Heart left ventricle (tissue), 16 donors: ENCODE results near the gene STARD13. TPM values are rescaled to one million over a fixed set of nuclear protein-coding genes. Genes with fewer than 3 reads are reported as not detected.

Source experiments
- ATAC-seq, 4 donors: fragments of 200-7000 bp; cut with Tn5 transposase; one replicate each; pipeline ENCODE4 v1.9.1; 2020 to 2022; ENCODE audit warnings: moderate library complexity in 4 of 4, mild to moderate bottlenecking in 3 of 4, moderate number of reproducible peaks in 1 of 4
- DNase-seq, 5 donors: peaks; one replicate each; pipeline ENCODE4 v3.0.0-alpha.2; 2020
- H3K27ac ChIP-seq, 12 donors: fragments of 200-600 bp; sonication (generic) in 4 of 12; one replicate each; pipeline versions ENCODE4 v1.5.0 to v1.8.0; 2016 to 2022; ENCODE audit warnings: mild to moderate bottlenecking in 2 of 12
- H3K27me3 ChIP-seq, 9 donors: fragments of 200-600 bp; sonication (generic) in 2 of 9; one replicate each; pipeline versions ENCODE4 v1.5.1 to v1.8.0; 2016 to 2022; ENCODE audit warnings: mild to moderate bottlenecking in 3 of 9
- H3K36me3 ChIP-seq, 9 donors: fragments of 200-600 bp; sonication (generic) in 2 of 9; one replicate each; pipeline versions ENCODE4 v1.5.0 to v1.8.0; 2018 to 2022; ENCODE audit warnings: mild to moderate bottlenecking in 2 of 9
- H3K4me1 ChIP-seq, 12 donors: fragments of 200-600 bp; sonication (generic) in 4 of 12; one replicate each; pipeline versions ENCODE4 v1.5.0 to v1.8.0; 2016 to 2022; ENCODE audit warnings: mild to moderate bottlenecking in 3 of 12
- H3K4me3 ChIP-seq, 12 donors: fragments of 200-600 bp; sonication (generic) in 4 of 12; one replicate each; pipeline versions ENCODE4 v1.5.0 to v1.8.0; 2017 to 2022; ENCODE audit warnings: mild to moderate bottlenecking in 9 of 12, moderate library complexity in 4 of 12
- H3K9me3 ChIP-seq, 12 donors: fragments of 200-600 bp; sonication (generic) in 4 of 12; one replicate each; pipeline versions ENCODE4 v1.5.0 to v1.8.0; 2016 to 2022; ENCODE audit warnings: mild to moderate bottlenecking in 1 of 12
- CTCF ChIP-seq, 12 donors: fragments of 200-600 bp; sonication (generic) in 4 of 12; IDR thresholded peaks; one replicate each; pipeline versions ENCODE4 v1.5.0 to v1.8.0; 2018 to 2022; ENCODE audit warnings: antibody characterized with exemption in 12 of 12, mild to moderate bottlenecking in 5 of 12
- POLR2A ChIP-seq, 2 donors: fragments of 450-650 bp; IDR thresholded peaks; one replicate each; pipeline ENCODE4 v1.6.1; 2017; ENCODE audit warnings: antibody characterized with exemption in 2 of 2, mild to moderate bottlenecking in 2 of 2, moderate library complexity in 2 of 2
- WGBS, 4 donors: extraction: QIAGEN DNeasy Blood & Tissue Kit in 2 of 4; methylation state at CpG; one replicate each; pipeline versions ENCODE4 v1.1.5 to v1.1.7; 2013 to 2018; 5-methylcytosine and 5-hydroxymethylcytosine counted together
- intact Hi-C, 10 donors: fragments of 100-400 bp; cut with DNase I; formaldehyde crosslinking; loops; one replicate each; pipeline versions ENCODE4 v1.11.1 to v1.14.2; 2022
- polyA plus RNA-seq, 2 donors: library from polyadenylated mRNA; stranded (reverse); fragments of 200-250 nt; gene quantifications; one replicate each; pipeline ENCODE4 v1.2.3, GENCODE V29; 2013
- total RNA-seq, 9 donors: library from RNA; depleted of rRNA in 2 of 9; stranded (reverse); fragments of >200 nt in 2 of 9; fragmentation: NEBNext Ultra II Directional in 3 of 9; extraction: Animal tissue kit (Norgen Biotek cat#: 25700) in 3 of 9; gene quantifications; one replicate each; pipeline versions ENCODE4 v1.1.0 to v1.2.4, GENCODE V29; 2016 to 2023
- donor health status: ischemic (EF 13 %, LVEDD 7.1; RV severe dilation, severe dysfunction).
- donor health status: healthy with polysubstance abuse.
- donor health status: DM: no; HTN: yes; CAD: no.
- donor health status: DM: no; HTN: no; CAD: no.
- donor health status: ischemic (EF 25% LVEDD 6.9; RV normal size, moderate dysfunction).
- donor health status: ischemic (EF 25% LVEDD 5.7; RV mildly dilated, moderate dysfunction).
- donor health status: healthy.
- donor health status: DM: yes; HTN: yes; CAD: no.
- donor health status: ischemic (EF 35%, LVEDD 5.7; RV mildly dilated, moderate dysfunction).
- donor health status: nonischemic (EF 11% LVEDD 7.7; RV severe dilation, severe dysfunction).
- donor health status: DM: yes; HTN: yes; CAD: no.
- donor health status: PGD.
- donor health status: ischemic (EF 29% LVEDD 5.4; RV normal size, mild dysfunction).
- donor health status: nonischemic (EF 23%, LVEDD 6.1; RV moderate dilation, normal function).

The STARD13 gene
- total and polyA plus RNA-seq, 11 donors, result 9.3 to 39.2 (median 28.3) TPM

GRCh38 chr13:33128134-33128533 is 157.4 kb downstream of the STARD13 start:
- peaks cover 0 to 65% (median 39%) of the 10 kb centered on the region in 9 donors for H3K36me3 ChIP-seq
- H3K4me3 ChIP-seq, result no peak overlapping the region
- H3K27ac ChIP-seq, result peak overlapping the region in 8 of 12 donors; percentile 21 to 87 (median 76)
- no peak for ATAC-seq
- DNase-seq, result no peak
- intact Hi-C loops, result loop anchor here in 6 of 10 donors (5.0 to 10.0 kb wide), 5 partner anchors 47 to 159 kb away; partner anchors contain the start of gene STARD13 (in 2 of the 6)
- WGBS, 4 donors, result 87 to 96% (median 88%) methylated on average over 4 of the region's 4 CpGs
- H3K27me3 ChIP-seq, result no peaks in the 10 kb centered on the region
- TF ChIP-seq POLR2A (IDR thresholded peaks at IDR 0.05), result no peak
- no peak for TF ChIP-seq CTCF (IDR thresholded peaks at IDR 0.05)
- H3K9me3 ChIP-seq, result no peaks in the 10 kb centered on the region
- H3K4me1 ChIP-seq, result peaks cover 16 to 78% (median 57%) of the 10 kb centered on the region in 12 donors

- TF ChIP-seq POLR2A (IDR thresholded peaks at IDR 0.05), result no peak
- peak in 5 of 12 donors; percentile 9 to 40 (median 24) for TF ChIP-seq CTCF (IDR thresholded peaks at IDR 0.05)
- 65 to 80% (median 73%) methylated on average over 14 of the region's 14 CpGs for WGBS, 4 donors
- H3K27ac ChIP-seq, result peak overlapping the region; percentile 5 to 89 (median 78)
- peak in 3 of 4 donors; percentile 11 to 14 (median 12) for ATAC-seq
- no peak overlapping the region for H3K4me3 ChIP-seq
- H3K36me3 ChIP-seq, result peaks cover 0 to 73% (median 39%) of the 10 kb centered on the region in 9 donors
- no peaks in the 10 kb centered on the region for H3K27me3 ChIP-seq
- H3K4me1 ChIP-seq, result peaks cover 16 to 77% (median 57%) of the 10 kb centered on the region in 12 donors
- peak; percentile 40 to 69 (median 57) for DNase-seq
- intact Hi-C loops, result loop anchor here in 6 of 10 donors (1.0 to 10.0 kb wide), 6 partner anchors 27 to 160 kb away; partner anchors contain the start of gene STARD13 (in 2 of the 6)
- no peaks in the 10 kb centered on the region for H3K9me3 ChIP-seq
Observed at GRCh38 chr13:33127009-33127551, 158.5 kb downstream of the STARD13 start.

- H3K4me1 ChIP-seq, result peaks cover 16 to 77% (median 57%) of the 10 kb centered on the region in 12 donors
- peak overlapping the region; percentile 31 to 89 (median 78) for H3K27ac ChIP-seq
- peak overlapping the region in 4 of 12 donors; percentile 2 to 24 (median 15) for H3K4me3 ChIP-seq
- no peaks in the 10 kb centered on the region for H3K27me3 ChIP-seq
- peaks cover 0 to 70% (median 39%) of the 10 kb centered on the region in 9 donors for H3K36me3 ChIP-seq
- WGBS, 4 donors, result 22 to 41% (median 29%) methylated on average over 10 of the region's 10 CpGs
- DNase-seq (peak; percentile 71 to 82 (median 76)), ATAC-seq (peak; percentile 88 to 92 (median 92))
- TF ChIP-seq POLR2A (IDR thresholded peaks at IDR 0.05) (no peak), CTCF (IDR thresholded peaks at IDR 0.05) (no peak)
- intact Hi-C loops, result loop anchor here in 6 of 10 donors (5.0 to 10.0 kb wide), 5 partner anchors 49 to 161 kb away; partner anchors contain the start of gene STARD13 (in 2 of the 6)
- H3K9me3 ChIP-seq, result no peaks in the 10 kb centered on the region
Observed at GRCh38 chr13:33125821-33126570, 159.6 kb downstream of the STARD13 start.
